ENCODE measurements around the gene TEAD1.

Gene TEAD1

GRCh38 chr11:12943311-12943710 is 269.1 kb downstream of the TEAD1 start:
- no peak for DNase-seq (ENCODE audit: low read depth)

GRCh38 chr11:12944889-12945288 is 270.7 kb downstream of the TEAD1 start:
- DNase-seq (ENCODE audit: low read depth) = no peak

- no peak for DNase-seq (ENCODE audit: low read depth)
Measured at GRCh38 chr11:12949453-12949852, 275.2 kb downstream of the TEAD1 start.

GRCh38 chr11:12950670-12951069 is 276.4 kb downstream of the TEAD1 start:
- DNase-seq (ENCODE audit: low read depth) = no peak

- DNase-seq (ENCODE audit: low read depth) = no peak
Measured at GRCh38 chr11:12951376-12951775, 277.2 kb downstream of the TEAD1 start.

GRCh38 chr11:12952094-12952493 is 277.9 kb downstream of the TEAD1 start:
- no peak for DNase-seq (ENCODE audit: low read depth)

GRCh38 chr11:12958986-12959385 is 284.8 kb downstream of the TEAD1 start:
- DNase-seq (ENCODE audit: low read depth) = no peak

GRCh38 chr11:12961615-12962014 is 287.4 kb downstream of the TEAD1 start:
- DNase-seq (ENCODE audit: low read depth) = no peak

- DNase-seq (ENCODE audit: low read depth) = no peak
Measured at GRCh38 chr11:12962306-12962705, 288.1 kb downstream of the TEAD1 start.

- DNase-seq (ENCODE audit: low read depth) = no peak
Measured at GRCh38 chr11:12963051-12963450, 288.8 kb downstream of the TEAD1 start.

- peak; percentile 9 for DNase-seq (ENCODE audit: low read depth)
Measured at GRCh38 chr11:12963792-12964536, 289.7 kb downstream of the TEAD1 start.

- DNase-seq (ENCODE audit: low read depth) = no peak
Measured at GRCh38 chr11:12964650-12965049, 290.4 kb downstream of the TEAD1 start.

- DNase-seq (ENCODE audit: low read depth) = no peak
Measured at GRCh38 chr11:12966002-12966401, 291.8 kb downstream of the TEAD1 start.

GRCh38 chr11:12968101-12968500 is 293.9 kb downstream of the TEAD1 start:
- DNase-seq (ENCODE audit: low read depth) = no peak

GRCh38 chr11:12968826-12969225 is 294.6 kb downstream of the TEAD1 start:
- DNase-seq (ENCODE audit: low read depth) = no peak

GRCh38 chr11:12971955-12972354 is 297.7 kb downstream of the TEAD1 start:
- DNase-seq (ENCODE audit: low read depth) = no peak

- no peak for DNase-seq (ENCODE audit: low read depth)
Measured at GRCh38 chr11:12973528-12974181, 299.4 kb downstream of the TEAD1 start.

GRCh38 chr11:12975195-12975594 is 301.0 kb downstream of the TEAD1 start:
- DNase-seq (ENCODE audit: low read depth) = no peak

GRCh38 chr11:12979928-12980689 is 305.9 kb downstream of the TEAD1 start:
- no peak for DNase-seq (ENCODE audit: low read depth)

GRCh38 chr11:12981676-12982522 is 307.7 kb downstream of the TEAD1 start:
- no peak for DNase-seq (ENCODE audit: low read depth)

GRCh38 chr11:12983336-12983735 is 309.1 kb downstream of the TEAD1 start:
- DNase-seq (ENCODE audit: low read depth) = no peak

Data from activated T-helper 1 cell treated with Interleukin-2 at 50 U/mL for 16 hours (primary cell).